ENCODE data around the gene SLC24A5.

DNA sequence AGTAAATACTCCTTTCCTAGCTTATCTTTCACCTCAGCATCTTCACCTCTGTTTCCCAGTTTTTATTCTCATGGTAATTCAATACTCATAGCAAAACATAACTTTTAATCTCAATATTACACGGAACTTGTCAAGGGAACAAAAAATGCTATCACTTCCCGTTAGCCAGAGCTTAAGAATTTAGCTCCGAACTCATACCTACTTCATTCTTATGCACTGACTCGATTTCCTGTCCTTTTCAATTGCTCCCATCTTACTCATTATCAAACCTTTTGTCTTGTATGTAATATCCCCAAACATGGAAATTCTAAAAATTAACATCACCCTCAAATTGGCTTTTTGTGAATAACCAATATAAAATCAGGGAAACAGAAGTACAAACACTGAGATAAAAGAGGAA is 29.1 kb downstream of the SLC24A5 start:
- TF ChIP-seq, protein P1, sequence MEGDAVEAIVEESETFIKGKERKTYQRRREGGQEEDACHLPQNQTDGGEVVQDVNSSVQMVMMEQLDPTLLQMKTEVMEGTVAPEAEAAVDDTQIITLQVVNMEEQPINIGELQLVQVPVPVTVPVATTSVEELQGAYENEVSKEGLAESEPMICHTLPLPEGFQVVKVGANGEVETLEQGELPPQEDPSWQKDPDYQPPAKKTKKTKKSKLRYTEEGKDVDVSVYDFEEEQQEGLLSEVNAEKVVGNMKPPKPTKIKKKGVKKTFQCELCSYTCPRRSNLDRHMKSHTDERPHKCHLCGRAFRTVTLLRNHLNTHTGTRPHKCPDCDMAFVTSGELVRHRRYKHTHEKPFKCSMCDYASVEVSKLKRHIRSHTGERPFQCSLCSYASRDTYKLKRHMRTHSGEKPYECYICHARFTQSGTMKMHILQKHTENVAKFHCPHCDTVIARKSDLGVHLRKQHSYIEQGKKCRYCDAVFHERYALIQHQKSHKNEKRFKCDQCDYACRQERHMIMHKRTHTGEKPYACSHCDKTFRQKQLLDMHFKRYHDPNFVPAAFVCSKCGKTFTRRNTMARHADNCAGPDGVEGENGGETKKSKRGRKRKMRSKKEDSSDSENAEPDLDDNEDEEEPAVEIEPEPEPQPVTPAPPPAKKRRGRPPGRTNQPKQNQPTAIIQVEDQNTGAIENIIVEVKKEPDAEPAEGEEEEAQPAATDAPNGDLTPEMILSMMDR (IDR thresholded peaks at IDR 0.05 in 8 of 11, conservative IDR thresholded peaks at IDR 0.05 in 3 of 11) = no peak
- TF ChIP-seq POLR2AphosphoS5 (IDR thresholded peaks at IDR 0.05) = no peak
